Measurements from ENCODE around the gene AGAP3.

Gene AGAP3

GRCh38 chr7:151167197-151167961 lies 81.1 kb downstream of the AGAP3 start, which contains the start of gene GBX1:
TSS of gene GBX1 (minus strand) at chr7:151167694. CDS start at chr7:151167548, 146 bp downstream.
- DNase-seq (ENCODE audit: low read depth) = no peak

DNA sequence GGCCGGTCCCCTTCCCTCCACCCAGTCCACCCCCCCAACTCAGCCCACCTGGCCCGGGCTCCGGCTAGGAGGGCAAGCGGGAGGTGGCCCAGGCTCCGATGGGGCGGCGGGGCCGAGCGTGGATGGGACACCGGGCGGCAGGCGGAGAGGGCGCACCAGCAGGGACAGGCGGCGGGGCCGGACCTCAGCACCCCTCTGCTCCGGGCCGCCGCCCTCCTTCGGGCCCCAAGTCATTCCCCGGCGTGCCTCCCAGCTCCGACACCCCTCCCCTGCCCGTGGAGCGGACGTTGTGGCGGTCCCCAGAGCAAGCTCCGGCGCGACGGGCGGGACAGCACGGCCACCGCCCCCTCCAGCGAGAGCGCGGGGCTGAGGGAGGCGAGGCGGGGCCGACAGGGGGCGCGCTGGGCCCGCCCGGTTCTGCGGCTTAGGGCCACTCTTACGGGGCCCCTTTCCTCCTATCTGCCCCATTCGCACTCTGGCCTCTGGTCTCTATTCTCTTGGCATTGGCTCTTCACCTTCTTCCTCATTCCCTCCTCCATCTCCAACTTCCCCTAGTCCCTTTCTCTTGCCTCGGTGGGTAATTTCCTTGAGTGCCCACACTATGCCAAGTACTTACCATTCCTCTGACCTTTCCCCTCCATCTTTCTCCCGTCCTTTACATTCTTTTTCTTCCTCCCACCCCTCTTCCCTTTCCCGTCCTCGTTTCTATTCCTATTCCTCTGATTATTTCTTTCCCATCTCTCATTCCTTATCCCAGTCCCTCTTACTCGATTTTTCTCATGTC lies 81.9 kb downstream of the AGAP3 start:
- peak; percentile 14 for DNase-seq (ENCODE audit: low read depth)

GRCh38 chr7:151168787-151169162 lies 82.5 kb downstream of the AGAP3 start:
- no peak for DNase-seq (ENCODE audit: low read depth)

DNA sequence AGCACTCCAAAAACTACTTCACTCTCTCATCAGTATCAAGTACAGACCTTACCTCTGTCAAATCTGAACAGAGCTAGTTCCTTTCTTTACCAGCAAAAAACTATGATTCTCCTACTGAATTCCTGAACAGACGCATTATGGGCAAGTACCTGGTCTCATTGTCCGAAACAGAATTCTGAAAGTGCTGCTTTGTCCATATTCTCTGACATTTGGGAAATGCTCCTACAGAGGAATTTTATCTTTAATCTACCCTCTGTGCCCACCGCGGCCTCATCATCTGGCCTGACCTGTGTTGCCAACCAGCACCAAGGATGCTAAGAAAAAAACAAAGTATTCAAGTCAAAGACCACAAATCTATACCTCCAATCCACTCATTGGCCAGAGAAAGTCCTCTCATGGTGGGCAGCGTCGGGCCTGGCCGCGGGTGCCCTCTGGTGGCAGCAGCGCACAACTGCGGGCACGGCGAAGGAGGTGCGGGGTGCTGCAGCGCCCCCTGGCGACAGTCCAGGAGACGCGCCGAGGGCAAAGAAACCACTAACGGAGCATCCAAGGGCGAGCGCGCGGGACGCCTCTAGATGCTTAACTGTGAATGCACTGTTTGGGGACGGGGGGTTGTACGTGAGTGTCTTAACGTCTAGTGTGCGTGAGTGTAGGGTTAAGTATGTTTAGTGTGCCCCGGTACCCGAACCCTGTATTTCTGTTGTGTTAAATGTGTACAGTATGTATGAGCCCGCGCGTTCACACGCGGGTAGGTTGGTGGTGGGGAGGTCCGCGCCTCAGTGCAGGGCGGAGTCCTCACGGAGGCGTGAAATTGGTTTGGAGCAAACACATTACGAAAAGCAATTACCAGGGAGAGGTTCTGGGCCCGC lies 86.2 kb downstream of the AGAP3 start:
- DNase-seq (ENCODE audit: low read depth) = peak; percentile 55

DNA sequence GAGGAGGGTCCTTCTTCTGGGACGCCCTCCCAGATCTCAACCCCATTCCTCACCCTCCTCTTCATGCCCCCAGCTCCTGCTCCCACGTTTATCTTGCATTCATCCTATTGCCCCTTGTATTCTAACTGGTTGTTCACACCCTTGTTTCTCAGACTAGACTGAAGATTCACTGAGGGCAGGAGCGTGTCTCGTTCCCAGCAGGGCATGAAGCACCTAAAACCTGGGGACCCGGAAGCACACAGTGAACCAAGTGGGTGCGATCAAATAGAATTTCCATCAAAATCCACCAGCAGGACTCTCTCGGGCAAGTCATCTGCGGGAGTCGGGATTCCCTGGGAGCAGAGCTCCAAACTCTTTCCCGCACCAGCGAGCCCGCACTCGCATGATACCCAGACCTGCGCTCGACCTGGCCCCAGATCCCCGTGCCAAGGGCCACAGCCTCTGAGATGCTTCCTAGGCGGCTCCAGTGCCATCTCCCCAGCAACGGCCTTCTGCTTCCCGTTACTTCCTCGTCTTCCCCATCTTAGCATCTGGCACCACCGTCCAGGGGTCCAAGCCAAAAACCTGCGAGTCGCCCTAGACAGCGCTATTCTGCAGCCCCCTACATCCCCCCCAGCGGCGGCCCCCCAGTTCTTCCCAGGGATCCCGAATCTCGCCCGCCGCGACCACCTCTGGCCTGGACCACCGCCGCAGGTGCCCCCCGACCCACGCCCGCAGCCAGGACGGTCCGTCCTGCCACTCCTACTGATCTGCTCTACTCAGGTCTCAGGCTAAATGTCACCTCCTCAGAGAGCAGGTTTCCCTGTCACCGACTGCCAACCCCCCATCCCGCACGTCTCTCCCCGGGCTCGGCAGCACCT lies 87.3 kb downstream of the AGAP3 start:
- DNase-seq (ENCODE audit: low read depth) = no peak

DNA sequence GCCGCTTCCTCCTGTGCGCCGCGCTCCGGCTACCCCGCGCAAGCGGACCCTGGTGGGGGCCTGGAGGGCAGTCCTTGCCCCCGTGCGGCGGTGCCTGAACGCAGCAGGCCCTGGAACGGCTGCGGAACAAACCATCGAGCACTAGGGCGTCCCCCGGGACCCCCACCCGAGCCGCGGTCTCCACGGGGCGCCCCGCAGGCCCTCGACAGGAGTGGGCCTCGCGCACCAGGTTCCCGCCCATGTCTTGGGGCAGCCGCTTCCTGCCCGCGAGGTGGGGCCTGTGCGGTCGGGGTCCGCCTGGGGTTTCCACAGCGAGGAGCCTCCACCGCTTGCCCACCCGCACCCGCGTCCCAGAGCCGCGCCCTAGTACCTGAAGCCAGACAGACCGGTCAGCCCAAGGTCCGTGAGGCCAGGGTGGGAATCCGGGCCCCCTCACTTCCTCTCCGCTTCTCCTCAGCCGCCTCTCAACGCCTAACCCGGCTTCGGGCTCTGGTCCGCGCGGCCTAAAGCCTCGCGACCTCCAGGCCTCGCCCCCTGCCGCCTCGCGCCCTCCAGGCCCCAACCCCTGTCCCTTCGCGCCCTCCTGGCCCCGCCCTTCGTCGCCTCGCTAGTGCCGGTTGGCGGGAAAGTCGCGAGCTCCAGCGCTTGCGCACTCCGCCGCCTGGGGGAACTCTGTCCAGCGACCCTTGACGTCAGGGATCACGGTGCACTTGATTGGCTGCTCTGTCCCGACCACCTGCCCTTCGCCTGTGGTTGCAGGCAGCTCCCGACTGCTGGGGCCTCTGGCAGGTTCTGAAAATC lies 88.2 kb downstream of the AGAP3 start:
- no peak for DNase-seq (ENCODE audit: low read depth)

DNA sequence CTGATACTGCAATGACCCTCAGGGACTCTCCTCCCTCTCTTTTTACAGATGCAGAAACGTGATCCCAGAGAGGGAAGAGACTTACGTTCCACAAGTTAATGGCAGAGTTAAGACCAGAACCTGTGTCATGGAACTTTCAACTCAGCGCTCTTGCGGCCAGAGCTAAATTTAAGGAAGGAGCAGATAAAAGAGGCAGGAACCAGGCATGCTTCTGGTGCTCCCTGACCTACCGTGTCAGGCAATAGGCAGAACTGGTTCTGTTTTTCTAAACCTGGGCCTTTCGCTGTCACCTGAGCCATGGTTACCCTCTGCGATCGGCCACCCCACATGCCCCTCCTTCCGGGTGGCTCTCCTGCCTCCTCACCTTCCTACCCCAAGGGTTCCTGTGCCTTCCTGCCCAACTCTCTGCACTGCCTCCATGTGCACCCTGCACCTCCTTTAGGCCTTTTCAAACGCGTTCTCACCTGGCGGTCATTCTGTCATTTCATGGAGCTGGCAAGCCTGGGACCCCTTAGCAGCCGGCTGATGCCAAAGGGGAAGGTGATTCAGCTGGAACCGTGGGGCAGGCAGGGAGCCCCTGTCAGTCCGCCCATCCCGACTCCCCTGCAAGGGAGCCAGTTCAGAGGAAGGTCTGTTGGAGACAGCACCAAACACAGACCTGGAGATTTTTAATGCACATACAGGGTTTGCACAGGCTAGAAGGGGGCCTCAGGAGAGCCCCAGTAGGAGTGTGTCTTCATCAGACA lies 88.9 kb downstream of the AGAP3 start:
- DNase-seq (ENCODE audit: low read depth) = no peak

DNA sequence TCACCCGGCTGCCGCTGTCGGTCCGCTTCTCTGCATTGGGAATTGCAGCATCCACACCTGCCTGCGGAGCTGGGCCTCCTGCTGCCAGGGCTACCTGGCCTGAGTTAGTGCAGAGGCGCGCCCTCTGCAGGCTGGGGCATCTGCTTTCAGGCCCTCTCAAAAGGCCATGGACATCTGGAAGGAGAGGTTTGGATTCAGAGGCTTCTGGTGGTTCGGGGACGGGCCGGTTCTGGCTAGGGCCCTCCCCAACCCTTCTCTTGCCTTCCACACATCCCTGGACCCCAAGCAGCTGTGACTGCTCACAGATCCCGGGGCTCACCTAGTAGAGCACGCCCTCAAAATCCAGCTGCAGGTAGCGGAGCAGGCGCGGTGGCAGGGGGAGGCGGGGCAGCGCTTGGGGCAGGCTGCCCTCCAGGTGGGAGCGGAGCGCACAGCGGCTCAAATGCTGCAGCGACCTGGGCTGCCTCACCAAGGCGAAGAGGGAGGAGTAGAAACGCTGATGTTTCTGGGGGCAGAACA lies 89.6 kb downstream of the AGAP3 start:
- no peak for DNase-seq (ENCODE audit: low read depth)

GRCh38 chr7:151176401-151176800 lies 90.1 kb downstream of the AGAP3 start:
- no peak for DNase-seq (ENCODE audit: low read depth)

DNA sequence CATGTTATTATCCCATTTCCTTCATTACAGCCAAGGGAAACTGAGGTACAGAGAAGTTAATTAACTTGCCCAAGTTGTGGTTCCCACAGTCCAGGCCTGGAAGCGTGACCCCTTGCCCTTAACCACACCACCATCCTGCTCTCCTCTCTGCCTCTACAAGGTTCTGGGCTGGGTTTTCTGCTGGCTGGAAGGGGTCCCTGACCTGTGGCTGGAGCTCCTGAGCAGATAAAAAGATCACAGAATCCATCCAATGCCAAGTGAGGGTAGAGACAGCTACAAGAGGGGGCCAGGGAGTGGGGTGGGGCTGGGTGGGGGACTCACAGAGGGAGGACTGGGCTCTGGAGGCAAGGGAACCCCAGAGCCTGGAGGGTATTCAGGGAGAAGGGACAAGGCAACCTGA lies 91.0 kb downstream of the AGAP3 start:
- DNase-seq (ENCODE audit: low read depth) = no peak

GRCh38 chr7:151178236-151178635 lies 92.0 kb downstream of the AGAP3 start:
- DNase-seq (ENCODE audit: low read depth) = no peak

DNA sequence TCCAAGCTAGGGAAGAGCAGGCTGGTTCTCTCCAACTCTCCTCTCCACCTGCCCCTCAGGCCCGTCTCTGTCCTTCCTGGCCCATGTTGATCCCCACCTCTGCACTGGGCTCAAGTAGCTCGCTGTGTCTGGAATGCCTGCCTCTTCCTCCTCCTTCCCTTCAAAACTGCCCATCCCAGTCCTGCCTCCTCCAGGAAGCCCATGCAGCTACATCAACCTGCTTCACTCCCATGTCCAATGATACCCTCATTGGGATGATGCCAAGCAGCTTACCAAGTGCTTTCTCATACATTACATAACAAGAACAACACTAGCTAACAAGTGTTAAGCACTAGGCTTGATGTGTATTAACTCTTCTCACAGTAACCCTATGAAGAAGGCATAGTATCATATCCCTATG lies 92.6 kb downstream of the AGAP3 start:
- no peak for DNase-seq (ENCODE audit: low read depth)

GRCh38 chr7:151179287-151179860 lies 93.1 kb downstream of the AGAP3 start:
- no peak for DNase-seq (ENCODE audit: low read depth)

DNA sequence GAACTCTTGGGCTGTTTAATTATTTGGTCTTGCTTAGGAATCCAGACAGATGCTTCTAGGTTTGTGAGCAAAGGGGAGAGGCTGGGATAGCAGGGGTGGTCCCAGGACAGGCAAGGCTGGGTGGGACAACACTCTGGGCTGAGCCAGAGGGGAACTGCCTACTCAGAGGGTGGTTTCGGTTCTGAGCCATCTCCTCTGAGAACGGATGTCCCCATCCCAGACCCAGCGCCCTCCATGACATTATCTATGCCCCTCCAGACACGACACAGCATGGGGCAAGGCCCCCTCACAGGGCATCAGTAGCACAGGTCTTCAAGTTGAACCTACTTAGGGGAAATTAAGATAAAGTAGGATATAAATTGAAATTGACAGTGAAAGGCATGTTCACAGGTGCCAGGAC lies 93.7 kb downstream of the AGAP3 start:
- no peak for DNase-seq (ENCODE audit: low read depth)

DNA sequence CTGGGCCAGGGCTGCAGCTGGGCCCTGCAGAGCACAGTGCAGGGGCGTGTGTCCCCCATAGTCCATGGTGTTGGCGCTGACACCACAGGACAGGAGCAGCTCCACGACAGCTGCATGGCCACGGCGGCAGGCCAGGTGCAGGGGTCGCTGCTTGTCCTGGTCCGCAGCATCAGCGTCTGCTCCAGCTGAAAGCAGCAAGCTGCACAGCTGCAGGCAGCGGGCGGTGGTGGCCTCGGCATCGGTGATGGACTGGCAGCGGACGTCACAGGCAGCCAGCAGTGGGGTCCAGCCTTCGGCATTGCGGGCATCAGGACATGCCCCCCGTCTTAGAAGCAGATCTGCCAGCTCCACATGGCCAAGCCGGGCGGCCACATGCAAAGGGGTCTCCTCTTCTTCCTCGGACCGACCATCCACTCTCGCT lies 94.7 kb downstream of the AGAP3 start:
- DNase-seq (ENCODE audit: low read depth) = no peak

GRCh38 chr7:151185762-151186639 lies 99.7 kb downstream of the AGAP3 start:
- no peak for DNase-seq (ENCODE audit: low read depth)

- DNase-seq (ENCODE audit: low read depth) = no peak
Measured at GRCh38 chr7:151186640-151187408, 100.5 kb downstream of the AGAP3 start, which contains the start of gene ASB10. TSS of gene ASB10 (minus strand) at chr7:151187250. CDS start at chr7:151187130, 120 bp downstream.
